ENCODE results near the gene AFTPH.

DNA sequence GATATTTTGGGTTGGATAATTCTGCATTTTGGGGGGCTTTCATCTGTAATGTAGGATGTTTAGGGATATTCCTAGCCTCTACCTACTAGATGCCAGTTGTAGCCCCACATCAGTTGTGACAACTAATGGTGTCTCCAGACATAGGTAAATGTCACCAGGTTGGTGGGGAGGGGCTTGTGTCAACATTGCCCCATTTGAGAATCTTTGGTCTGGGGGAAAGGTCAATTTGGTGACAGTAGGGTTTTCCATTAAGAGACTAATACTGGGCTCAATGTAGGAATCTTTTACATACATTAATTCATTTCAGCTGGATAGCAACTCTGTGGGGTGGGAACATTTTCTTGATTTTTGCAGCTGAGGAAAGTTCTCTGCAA, 6.6 kb upstream of the AFTPH start:
- TF ChIP-seq CTCF (conservative IDR thresholded peaks at IDR 0.05) (no peak), ZFX (IDR thresholded peaks at IDR 0.05) (no peak)

Data from C4-2B (cell line).